HS-5 (cell line): ENCODE data around the gene TAB3.

Experiments
- DNase-seq: peaks from one replicate; pipeline ENCODE4 v3.0.0-alpha.2; 2012; ENCODE audit warnings: low read depth

TAB3 gene

DNA sequence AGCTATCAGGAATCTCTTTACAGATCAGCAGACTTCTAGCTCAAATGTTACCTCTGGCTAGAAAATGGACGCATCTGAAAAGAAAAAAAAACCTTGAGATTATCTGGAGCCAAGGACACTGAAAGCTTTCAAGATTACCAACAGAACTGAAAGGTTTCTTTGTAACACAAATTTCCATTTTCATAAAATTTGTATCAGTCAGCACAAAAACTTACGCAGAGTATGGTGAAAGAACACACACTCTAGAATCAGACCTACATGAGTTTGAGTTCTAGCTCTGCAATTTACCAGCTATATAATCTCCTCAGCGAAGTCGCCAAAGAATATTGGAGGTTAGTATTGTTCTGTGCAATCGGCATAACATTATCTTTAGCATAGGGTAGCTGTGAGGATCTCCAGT, 1.8 kb downstream of the TAB3 start:
- no peak for DNase-seq

DNA sequence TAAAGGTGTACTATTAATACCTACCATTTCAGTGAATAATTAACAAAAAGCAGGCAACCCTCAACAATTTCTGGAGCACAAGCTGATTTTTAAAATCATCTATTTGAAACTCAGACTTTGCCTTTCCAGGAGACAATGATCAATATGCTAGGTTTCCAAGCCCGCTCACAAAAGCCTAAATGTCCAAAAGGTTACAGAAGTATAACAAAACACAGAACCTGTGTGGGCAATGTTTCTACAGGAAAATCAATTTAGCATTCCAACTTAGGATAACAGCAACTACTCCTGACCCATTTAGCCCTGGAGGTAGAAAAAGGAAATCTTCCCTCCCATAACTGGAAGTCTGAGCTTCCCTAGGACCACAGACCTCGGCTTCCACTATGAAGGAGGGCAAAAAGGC, 3.9 kb downstream of the TAB3 start:
- DNase-seq, result no peak

DNA sequence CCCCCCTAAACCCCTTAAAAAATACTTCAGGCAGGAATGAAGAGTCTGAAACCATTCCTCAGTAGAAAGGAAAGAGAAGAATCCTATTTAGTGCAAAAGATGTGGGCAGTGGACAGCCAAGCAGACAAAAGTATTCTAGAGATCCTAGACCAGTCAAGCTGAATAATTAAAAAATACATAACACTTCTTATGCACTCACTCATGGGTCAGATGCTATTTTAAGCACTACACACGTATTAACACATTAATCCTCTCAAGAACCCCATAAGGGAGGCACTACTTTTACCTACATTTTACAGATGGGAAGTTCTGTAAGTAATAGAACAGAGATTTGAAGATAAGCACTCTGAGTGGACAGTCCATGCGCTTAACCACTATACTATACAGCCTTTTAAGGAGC, 5.9 kb downstream of the TAB3 start:
- DNase-seq, result no peak

DNA sequence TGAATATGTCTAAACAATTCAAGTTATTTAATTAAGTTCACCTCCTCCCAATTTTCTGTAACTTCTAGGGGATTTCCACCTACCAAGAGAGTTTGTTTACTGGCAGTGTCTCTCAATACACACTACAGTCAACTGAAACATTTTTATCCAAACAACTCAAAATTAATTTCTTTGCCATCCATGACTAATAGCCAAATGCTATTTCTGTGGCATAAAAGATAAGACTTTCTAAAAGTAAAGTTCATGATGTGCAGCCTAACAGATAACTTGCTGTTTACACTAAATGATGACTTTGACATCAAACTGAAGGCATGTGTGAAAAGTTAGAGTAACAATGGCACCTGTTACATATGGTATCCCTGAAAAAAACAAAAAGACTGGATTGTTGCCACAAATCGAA, 7.3 kb downstream of the TAB3 start:
- no peak for DNase-seq

DNA sequence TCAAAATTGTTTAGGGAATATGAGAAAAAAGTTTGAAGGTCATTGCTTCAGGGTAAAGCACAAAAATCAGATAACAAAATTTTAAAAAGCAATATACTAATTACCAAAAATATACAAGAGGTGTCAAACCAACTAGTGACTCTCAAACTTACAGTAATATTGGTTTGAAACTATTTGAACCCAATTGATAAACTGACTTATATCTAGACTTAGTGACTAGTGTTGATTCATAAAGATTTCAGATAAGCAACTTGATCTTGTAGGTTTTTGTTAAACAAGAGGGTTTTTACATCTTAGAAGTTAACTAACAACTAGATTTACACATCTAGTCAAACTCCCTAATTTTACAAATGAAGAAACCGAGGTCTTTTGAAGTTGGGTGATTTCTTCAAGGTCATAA, 7.7 kb downstream of the TAB3 start:
- no peak for DNase-seq

DNA sequence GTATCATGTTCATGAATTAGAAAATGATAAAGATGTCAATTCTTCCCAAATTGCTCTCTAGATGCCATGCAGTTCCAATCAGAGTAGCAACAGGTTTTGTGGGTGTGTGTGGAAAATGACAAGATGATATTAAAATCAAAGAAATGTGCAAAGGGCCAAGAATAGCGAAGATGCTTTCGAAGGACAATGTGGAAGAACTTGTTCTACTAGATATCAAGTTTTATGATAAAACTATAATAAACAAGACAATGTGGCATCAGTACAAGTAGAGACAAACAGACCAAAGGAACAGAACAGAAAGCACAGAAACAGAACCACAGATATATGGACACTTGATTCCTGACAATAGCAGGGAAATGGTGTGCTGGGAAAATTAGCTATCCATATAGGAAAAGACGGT, 9.0 kb downstream of the TAB3 start:
- DNase-seq, result no peak

DNA sequence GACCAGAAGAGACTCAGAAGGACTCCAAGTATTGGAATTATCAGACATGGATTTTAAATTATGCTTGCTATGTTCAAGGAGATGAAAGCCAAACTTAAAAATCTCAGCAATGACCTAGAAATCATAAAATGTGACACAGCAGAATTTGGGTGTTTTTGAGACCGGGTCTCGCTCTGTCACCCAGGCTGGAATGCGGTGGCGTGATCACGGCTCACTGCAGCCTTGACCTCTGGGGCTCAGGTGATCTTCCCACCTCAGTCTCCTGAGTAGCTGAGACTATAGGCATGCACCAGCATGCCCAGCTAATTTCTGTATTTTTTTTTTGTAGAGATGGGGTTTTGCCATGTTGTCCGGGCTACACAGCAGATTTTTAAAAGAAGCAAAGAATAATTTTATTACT, 12.7 kb downstream of the TAB3 start:
- DNase-seq, result no peak

DNA sequence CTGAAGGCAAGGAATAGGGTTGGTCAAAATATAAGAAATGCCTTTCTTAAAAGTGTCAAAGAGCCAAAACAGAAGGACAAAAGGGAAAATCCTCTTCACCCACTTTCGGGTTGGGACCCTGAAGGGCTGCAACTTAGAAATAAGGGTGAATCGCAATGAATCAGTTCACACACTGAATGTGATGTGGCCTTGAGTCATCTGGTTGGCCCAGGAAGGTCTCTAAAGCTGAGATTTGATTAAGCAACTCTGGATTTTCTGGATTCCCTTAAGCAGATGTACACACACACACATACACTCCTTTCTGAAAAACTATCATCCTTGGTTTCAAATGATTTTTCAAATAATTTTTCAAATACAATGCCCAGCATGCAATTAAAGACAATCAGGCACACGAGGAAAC, 13.1 kb downstream of the TAB3 start:
- peak; percentile 50 for DNase-seq

DNA sequence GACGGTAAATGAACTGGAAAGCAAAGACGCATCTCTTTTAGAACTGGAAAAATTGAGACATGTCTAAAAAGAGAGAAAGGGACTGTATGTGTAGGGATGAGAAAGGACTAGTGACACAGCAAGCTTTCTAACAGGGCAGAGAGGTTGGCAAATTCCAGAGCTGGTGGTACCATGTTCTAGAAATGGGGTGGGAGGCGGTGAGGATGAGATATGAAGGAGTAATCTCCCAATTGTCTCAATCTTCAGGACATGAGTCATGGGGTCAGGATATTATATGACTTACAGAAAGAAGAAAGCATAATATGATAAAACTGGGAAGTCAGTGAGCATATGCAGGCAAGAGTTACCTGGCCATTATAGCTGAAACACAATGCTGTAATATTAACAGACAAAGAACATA, 14.2 kb downstream of the TAB3 start:
- DNase-seq, result no peak

DNA sequence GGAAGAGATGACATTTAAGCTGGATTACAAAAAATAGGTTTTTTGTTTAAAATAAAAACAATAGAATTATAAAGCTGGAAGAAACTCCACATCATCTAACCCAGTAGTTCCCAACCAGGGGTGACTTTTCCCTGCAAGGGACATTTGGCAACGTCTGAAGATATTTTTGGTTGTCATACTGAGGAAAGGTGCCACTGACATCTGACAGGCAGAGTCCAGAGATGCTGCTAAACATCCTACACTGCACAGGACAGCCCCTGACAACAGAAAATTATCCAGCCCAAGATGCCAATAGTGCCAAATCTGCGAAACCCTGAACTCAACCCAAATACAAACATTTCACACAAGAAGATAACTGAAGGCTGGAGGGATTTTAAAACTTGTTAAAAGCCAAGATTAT, 18.5 kb downstream of the TAB3 start:
- DNase-seq, result no peak

DNA sequence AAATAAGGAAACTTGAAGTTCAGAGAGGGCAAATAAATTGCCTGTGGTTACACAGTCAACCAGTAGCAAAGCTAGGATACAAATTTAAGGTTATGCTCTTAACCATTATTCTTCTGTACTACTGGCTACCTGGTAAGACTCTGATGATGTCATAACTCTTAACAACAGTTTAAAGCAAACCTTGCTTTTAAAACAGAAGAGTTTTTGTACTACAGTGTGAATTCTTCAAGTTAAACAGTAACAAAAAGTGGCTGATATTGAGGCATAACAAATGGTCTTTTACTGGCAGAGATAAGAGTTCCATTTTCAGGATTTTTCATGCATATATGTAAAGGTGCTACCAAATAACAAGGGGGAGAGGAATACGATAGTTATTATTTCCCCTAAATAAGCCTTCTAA, 23.4 kb downstream of the TAB3 start:
- DNase-seq, result no peak

DNA sequence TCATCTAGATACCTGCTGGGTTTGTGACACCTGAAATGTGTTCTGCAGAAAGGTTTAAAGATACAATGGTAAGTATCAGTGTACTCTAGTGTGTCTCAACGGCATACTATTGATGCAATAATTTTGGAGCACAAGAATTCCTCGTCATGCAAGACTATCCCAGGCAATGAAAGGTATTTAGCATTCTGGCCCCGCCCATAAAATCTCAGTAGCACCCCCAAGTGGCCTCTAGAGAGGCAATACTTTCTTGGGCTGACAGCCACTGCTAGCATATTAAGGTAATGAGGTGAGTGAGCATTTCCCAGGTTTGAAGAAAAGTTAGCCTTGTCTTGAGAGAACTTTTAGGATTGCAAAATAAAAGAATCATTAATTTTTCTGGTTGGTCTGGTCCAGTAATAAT, 24.0 kb downstream of the TAB3 start:
- no peak for DNase-seq

DNA sequence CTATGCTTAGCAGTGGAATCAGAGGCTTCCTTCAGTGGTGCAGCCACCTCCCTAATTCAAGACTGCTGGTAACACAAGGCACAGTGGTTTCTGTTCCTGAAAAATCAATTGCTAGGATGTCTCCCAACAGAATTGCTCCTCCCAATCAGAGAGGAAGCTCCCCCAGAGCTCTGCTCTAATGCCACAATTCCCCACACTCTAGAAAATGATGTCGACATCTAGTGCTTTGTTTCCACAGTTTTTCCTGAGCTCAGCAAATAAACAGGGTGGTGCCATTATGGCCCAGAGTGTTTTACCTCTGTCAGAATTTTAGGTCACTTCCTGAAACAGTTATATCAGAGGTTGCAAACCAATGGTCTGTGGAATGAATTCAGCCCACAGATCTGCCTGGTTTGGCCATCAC, 24.7 kb downstream of the TAB3 start:
- DNase-seq, result no peak

DNA sequence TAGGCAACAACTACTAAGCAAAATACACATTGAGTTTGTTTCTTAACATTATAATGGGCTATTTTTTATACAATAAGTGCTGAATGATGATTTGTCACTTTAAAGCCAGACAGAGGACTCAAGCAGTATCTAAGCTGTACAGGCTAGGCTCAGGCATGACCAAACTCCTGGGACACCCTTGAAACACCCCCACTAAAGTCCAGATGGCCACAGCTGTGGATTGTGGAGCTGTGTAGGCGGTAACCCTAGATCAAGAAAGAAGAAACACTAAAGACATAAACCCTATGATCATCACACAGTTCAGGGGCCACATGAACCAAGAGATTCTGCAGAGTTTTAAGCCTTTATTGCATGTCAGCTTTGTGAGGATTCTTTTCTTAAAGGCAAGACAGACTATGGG, 25.1 kb downstream of the TAB3 start:
- DNase-seq, result no peak

DNA sequence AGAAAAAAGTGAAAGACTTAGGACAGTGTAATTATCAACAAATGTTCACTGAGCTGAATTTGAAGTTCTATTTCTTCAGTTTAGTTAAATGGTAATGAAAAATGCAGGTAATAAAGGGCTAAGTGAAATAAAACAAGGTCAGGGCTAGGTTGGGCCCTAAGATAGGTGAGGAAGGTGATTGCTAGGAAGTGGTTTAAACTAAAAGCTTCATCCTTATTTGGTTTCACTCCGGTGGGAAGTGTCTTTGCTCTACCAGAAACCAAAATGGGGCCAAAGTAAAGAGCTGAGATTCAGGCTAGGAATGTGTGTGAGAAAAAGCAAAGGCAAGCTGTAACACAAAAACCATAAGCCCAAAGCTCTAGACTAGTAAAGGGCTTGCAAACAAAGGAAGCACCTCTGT, 31.0 kb downstream of the TAB3 start:
- no peak for DNase-seq

DNA sequence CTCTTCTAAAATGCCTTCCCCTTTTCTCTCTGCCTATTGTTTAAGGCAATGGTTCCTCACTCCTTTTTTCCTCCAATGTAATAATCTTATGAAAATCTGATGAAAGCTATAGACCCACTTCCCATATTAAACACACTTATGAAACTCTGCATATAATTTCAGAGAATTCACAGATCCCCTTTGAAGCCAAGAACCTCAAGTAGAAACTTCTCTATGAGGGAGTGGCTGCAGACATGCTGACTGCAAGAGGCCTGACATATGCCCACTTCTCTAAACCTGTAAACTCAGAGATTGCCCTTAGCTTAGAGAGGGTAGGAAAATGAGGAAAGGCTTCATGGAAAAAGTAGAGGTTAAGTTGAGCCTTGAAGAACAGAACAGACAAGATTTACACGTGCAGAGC, 37.6 kb downstream of the TAB3 start:
- DNase-seq, result no peak

DNA sequence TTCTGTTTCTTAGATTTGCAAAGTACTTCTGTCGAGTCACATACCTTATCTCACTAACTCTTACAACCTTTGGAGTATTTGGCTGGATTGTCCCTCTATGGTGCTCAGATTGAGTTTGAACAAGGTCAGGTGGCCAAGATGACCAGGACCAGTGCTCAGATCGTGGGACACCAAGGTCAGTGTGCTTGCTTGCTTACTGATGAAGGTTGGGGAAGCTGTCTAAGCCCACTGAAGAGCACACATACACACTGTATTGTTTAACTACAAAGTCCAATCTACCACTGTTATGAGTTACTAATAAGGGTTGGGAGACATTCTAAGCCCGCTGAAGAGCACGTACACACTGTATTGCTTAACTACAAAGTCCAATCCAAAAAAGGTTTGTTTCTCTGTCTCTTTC, 53.7 kb downstream of the TAB3 start:
- DNase-seq, result no peak

DNA sequence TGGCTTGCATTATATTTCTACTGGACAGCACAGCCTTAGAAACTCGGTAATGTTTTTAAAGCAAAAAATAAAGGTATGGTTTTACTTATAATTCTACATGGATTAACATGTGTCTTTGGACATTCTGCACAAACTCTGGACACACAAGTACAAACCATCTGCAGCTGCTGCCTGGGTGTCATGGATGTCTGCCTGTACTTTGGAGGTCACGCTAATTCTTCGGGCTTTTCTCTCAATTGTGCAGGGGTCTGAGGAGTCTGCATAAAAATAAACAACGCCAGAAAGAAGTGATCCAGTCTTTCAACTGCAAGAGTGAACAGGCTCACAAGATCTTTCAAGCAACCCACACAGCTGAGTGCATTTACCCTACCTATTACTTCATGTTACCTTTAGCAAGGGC, 55.2 kb downstream of the TAB3 start:
- DNase-seq, result no peak

DNA sequence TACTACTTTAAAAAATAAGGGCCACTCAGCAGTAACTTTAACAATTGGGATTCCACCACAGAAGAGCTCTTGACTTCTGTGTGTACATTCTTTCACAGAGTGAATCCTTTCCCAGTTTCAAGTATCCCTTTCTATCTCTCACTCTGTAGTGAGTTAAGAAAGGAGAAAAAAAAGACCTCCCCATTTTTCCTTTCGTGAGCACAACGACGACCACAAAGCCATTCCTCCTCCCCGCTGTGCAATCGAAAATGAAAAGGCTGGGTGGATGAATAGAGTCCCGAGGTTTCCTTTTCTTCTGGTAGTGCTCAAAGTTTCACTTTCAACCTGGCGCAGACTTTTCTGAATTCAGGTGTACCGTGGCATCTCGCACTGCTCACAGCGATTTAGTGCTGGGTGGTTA, 58.0 kb downstream of the TAB3 start:
- no peak for DNase-seq

DNA sequence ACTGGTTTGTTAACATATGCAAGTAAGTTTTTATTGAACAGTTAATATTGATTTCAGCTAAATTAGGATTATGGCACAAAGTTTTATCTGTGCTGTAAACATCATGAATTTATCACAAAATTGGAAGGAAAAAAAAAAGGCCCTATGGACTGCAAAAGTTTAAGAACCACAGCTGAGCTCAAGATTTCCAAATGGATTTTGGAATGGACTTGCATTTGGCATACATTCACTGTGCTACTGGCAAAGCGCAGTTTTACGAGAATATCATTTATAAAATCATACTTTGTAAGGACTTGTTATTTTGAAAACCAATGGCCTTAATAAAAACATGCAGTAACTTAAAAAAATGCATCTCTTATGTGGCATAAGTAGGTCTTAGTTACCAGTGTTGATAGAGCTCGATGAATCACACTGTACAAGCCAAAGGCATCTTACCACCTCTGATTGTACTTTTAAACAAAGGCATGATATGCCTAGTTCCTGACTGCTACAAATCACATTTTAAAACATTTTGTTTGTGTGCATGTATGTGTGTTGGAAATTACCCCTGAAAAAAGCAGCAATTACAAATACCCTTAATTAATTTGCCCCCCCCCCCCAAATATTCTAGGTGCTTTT, 58.6 kb downstream of the TAB3 start:
- DNase-seq, result no peak

DNA sequence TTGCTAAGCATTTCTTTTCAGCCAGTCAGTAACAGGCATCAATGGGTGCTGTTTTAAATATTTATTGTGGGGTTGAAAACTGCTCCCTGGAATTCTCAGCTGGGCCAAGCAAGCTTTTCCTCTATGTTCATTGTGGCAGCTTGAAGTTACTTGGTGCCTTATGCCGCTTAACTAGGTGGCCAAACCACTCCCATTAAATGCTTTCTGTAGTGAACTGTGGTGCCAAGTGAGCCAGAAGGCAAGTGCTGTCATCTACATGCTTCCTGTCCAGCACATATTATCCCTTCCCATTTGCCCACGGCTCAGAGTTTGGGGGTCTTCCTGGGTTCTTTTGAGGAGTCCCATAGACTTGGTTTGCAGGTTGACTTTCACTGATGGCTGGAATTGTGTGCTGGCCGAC, 64.8 kb downstream of the TAB3 start:
- no peak for DNase-seq

DNA sequence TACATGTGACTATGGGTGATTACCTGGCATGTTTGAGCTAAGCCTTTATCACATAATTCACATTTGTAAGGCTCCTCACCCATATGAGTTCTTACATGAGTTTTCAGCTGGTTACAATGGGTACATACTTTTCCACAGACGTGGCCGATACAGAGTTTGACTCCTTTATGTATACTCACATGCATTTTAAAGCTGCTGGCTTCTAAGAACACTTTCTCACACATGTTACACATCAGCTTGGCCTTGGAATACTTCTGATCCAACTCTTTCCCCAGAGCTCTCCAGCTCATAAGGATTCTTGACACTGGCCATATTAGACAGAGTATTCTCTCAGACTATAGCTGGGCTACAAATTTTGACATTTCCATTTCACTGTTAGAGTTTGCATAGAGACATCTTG, 66.3 kb downstream of the TAB3 start:
- no peak for DNase-seq

DNA sequence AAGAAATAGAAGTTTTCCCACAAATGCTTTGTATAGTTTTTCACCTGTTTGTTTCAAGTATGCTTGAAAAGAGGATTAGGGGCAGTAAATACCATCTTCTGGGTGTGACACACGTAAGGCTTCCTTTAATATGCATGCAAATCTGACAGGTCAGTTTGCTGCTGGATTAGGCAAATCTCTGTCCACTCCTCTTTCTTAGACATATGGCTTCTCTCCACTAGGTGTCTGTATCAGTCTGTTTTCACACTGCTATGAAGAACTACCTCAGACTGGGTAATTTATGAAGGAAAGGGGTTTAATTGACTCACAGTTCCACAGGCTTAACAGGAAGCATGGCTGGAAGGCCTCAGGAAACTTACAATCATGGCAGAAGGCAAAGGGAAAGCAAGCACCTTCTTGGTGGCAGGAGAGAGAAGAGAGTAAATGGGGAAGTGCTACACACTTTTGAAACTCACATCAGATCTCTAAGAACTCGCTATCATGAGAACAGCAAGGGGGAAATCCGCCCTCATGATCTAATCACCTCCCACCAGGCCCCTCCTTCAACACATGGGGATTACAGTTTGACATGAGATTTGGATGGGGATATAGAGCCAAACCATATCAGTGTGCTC, 66.9 kb downstream of the TAB3 start:
- no peak for DNase-seq

DNA sequence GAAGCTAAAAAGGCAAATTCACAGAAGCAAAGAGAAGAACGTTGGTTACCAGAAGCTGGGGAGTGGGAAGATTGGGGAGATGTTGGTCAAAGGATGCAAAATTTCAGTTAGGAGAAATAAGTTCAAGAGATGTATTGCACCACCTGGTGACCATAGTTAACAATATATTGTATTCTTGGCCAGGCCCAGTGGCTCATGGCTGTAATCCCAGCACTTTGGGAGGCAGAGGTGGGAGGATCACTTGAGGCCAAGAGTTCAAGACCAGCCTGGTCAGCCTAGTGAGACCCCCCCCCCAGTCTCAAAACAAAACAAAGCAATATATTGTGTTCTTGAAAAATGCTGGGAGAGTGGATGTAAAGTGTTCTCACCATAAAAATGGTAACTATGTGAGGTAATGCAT, 67.9 kb downstream of the TAB3 start:
- DNase-seq, result no peak

DNA sequence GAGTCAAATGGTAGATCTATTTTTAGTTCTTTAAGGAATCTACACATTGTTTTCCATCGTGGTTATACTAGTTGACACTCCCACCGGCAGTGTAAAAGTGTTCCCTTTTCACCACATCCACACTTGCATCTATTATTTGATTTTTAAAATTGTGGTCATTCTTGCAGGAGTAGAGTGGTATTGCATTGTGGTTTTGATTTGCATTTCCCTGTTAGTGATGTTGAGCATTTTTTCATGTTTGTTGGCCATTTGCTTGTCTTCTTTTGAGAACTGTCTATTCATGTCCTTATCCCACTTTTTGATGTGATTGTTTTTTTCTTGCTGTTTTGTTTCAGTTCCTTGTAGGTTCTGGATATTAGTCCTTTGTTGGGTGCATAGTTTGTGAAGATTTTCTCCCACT, 70.0 kb downstream of the TAB3 start:
- DNase-seq, result no peak
